D721Med (cell line): Measurements from ENCODE around the gene IL12A.

Experiments used
- DNase-seq: peaks from one replicate; pipeline ENCODE4 v3.0.0; 2011; ENCODE audit warnings: low spot score; ENCODE audit not compliant: insufficient read length
- FAIRE-seq: peaks from 2 replicates; lab custom pipeline; 2011; peaks lifted over from hg19 to GRCh38; lab: Jason Lieb, UNC
- TF ChIP-seq, protein P1 (sequence below): IDR thresholded peaks from 2 replicates; pipeline ENCODE4 v1.5.1; 2012; ENCODE audit warnings: mild to moderate bottlenecking, control low read depth; ENCODE audit not compliant: insufficient read depth; ENCODE audit errors: missing control alignments

The IL12A gene

GRCh38 chr3:159950156-159950898 is 38.3 kb upstream of the IL12A start:
- no peak for DNase-seq
- FAIRE-seq = no peak
- TF ChIP-seq, protein P1, sequence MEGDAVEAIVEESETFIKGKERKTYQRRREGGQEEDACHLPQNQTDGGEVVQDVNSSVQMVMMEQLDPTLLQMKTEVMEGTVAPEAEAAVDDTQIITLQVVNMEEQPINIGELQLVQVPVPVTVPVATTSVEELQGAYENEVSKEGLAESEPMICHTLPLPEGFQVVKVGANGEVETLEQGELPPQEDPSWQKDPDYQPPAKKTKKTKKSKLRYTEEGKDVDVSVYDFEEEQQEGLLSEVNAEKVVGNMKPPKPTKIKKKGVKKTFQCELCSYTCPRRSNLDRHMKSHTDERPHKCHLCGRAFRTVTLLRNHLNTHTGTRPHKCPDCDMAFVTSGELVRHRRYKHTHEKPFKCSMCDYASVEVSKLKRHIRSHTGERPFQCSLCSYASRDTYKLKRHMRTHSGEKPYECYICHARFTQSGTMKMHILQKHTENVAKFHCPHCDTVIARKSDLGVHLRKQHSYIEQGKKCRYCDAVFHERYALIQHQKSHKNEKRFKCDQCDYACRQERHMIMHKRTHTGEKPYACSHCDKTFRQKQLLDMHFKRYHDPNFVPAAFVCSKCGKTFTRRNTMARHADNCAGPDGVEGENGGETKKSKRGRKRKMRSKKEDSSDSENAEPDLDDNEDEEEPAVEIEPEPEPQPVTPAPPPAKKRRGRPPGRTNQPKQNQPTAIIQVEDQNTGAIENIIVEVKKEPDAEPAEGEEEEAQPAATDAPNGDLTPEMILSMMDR = no peak

GRCh38 chr3:159951540-159951939 is 37.1 kb upstream of the IL12A start:
- TF ChIP-seq, protein P1 = no peak
- DNase-seq (no peak), FAIRE-seq (no peak)

- TF ChIP-seq, protein P1 = no peak
These were observed 35.1 kb upstream of the IL12A start for GRCh38 chr3:159953325-159954085.

DNA sequence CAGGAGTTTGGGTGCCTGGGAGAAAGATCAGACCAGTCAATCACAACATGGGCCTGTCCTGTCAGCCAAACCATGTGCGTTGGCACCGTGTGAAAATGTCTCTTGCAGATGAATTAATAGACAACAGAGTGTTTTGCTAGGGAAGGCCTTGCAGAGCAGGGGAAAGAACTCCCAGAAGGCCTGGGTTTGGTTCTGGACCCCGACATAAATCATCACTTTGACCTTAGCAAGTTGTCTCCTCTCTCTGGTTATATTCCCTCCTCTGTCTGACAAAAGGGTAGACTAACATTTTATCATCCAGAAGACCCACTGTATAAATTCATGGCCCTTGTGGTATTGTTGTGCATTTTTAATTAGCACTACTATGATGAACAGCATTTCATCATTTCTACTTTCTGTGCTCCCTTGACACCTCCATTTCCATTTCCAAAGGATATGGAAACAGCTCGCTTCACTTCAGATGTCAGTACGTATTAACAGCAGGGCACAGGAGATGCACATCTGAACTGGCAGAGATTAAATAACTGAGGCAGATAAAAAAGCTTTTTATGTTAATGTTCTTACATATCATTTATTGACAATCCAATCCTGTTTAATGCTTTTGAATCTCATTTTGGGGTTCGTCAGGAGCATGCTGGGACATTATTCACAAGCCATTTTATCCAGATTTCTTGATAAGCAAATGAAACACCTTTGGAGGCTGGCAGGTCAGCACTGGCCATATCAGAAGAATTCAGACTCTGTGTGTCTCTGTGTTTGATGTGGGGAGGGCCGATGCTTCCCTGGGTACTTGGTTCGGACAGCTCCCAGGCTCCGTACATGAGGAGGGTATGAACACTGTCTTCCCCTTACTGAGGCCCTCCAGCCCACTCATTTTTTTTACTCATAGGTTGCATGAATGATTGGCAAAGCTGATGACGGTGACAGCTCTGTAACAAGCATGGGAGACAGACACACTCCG is 28.2 kb upstream of the IL12A start:
- TF ChIP-seq, protein P1 = no peak
- no peak for DNase-seq
- no peak for FAIRE-seq

More at GRCh38 chr3:159953325-159954085, 35.1 kb upstream of the IL12A start:
- DNase-seq (no peak), FAIRE-seq (no peak)

GRCh38 chr3:159964166-159964973 is 24.3 kb upstream of the IL12A start:
- TF ChIP-seq, protein P1 = no peak
- DNase-seq (no peak), FAIRE-seq (no peak)

- FAIRE-seq (no peak), DNase-seq (no peak)
- TF ChIP-seq, protein P1 = no peak
These were observed 17.3 kb upstream of the IL12A start for GRCh38 chr3:159971311-159971710.
